ENCODE measurements around the gene FUZ. TPM values are rescaled to one million over a fixed set of nuclear protein-coding genes. Genes with fewer than 3 reads are reported as not detected.

The FUZ gene
- polyA plus RNA-seq, 1 of the 3 experiments (the other 2 are of a cell fraction) = 29.9 TPM

DNA sequence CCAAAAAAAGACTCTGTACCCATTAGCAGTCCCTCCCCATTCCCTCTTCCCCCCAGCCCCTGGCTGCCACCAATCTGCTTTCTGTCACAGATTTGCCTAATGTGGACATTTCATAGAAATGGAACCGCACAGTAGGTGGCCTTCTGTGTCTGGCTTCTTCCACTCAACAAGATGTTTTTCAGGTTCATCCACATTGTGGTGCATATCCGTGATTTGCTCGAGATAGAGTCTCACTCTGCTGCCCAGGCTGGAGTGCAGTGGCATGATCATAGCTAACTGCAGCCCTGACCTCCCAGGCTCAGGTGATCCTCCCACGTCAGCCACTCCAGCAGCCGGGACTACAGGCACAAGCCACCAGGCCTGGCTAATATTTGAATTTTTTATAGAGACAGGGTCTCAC is 25.3 kb downstream of the FUZ start:
- Histone ChIP-seq H3K27ac (ENCODE audit: low read depth in 2 of 2, low read length in 1 of 2) (no peak overlapping the region), H3K4me3 (ENCODE audit: low read depth in 2 of 2, low read length in 1 of 2) (no peak overlapping the region), H3K9me2 (no peaks in the 10 kb centered on the region), H3K79me2 (ENCODE audit: insufficient read depth) (peaks cover 14% of the 10 kb centered on the region; the same call in 1 of the 2 replicates), H3K4me2 (no peak overlapping the region), H3K36me3 (replicated peaks in 1 of 2; ENCODE audit: control insufficient read depth in 1 of 2, insufficient read depth in 2 of 2, low read length in 1 of 2) (peaks cover 15 to 25% of the 10 kb centered on the region in 2 experiments), H3K4me1 (ENCODE audit: control insufficient read depth in 1 of 2, insufficient read depth in 2 of 2, low read depth in 1 of 2, low read length in 1 of 2) (no peaks in the 10 kb centered on the region), H3K27me3 (ENCODE audit: insufficient read depth) (no peaks in the 10 kb centered on the region), H4K20me1 (ENCODE audit: insufficient read depth) (no peaks in the 10 kb centered on the region), H3K9me3 (no peaks in the 10 kb centered on the region), H3K9ac (no peak overlapping the region), H3F3A (replicated peaks; ENCODE audit: insufficient read depth) (peaks cover 4% of the 10 kb centered on the region), H2AFZ (ENCODE audit: low read depth) (no peak overlapping the region)
- TF ChIP-seq TAF1 (IDR thresholded peaks at IDR 0.05; ENCODE audit: borderline replicate concordance, low read depth, low read length) (no peak), MXI1 (IDR thresholded peaks at IDR 0.05; ENCODE audit: low read depth, low read length) (no peak), MEF2A (IDR thresholded peaks at IDR 0.05; ENCODE audit: borderline replicate concordance, low read depth) (no peak), GATA2 (CRISPR knock-in tag; IDR thresholded peaks at IDR 0.05) (no peak)
- ChIA-PET CTCF (no interaction called here), POLR2A (no interaction called here)
- no peak for DNase-seq
- WGBS (ENCODE audit: low lambda C conversion rate) = 98% methylated on average over 5 of the region's 5 CpGs

DNA sequence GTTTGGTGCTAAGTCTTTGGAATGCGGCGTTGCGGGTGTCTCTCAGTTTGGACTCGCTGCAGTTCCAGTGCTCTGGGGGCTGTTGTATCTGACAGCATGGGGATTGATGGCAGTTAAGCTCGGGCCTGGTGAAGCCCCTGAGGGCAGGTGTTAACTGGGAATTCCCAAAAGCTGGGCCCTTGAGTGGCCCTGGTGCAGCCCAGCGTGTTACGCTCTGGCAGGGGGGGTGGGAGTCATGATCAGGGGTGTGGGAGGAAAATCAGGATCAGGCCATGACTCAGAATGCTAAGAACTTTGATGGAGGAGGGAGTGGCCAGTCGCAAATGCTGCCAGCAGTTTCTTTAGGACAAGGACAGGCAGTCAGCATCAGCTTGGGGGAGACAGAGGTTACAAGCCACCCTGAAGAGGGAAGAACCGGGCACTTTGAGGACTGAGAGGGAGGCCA is 26.7 kb downstream of the FUZ start:
- CTCF ChIA-PET = no interaction called here
- H3K4me1 ChIP-seq (ENCODE audit: control insufficient read depth in 1 of 2, insufficient read depth in 2 of 2, low read depth in 1 of 2, low read length in 1 of 2) = no peaks in the 10 kb centered on the region
- no peak overlapping the region for H3K4me2 ChIP-seq
- H3K36me3 ChIP-seq (replicated peaks in 1 of 2; ENCODE audit: control insufficient read depth in 1 of 2, insufficient read depth in 2 of 2, low read length in 1 of 2) = peaks cover 18 to 28% of the 10 kb centered on the region in 2 experiments
- POLR2A ChIA-PET = no interaction called here
- H3K27me3 ChIP-seq (ENCODE audit: insufficient read depth) = no peaks in the 10 kb centered on the region
- no peak overlapping the region for H2AFZ ChIP-seq (ENCODE audit: low read depth)
- WGBS (ENCODE audit: low lambda C conversion rate) = 80% methylated on average over 9 of the region's 9 CpGs
- peaks cover 14% of the 10 kb centered on the region; the same call in 1 of the 2 replicates for H3K79me2 ChIP-seq (ENCODE audit: insufficient read depth)
- H3K4me3 ChIP-seq (ENCODE audit: low read depth in 2 of 2, low read length in 1 of 2) = no peak overlapping the region
- H3K9me2 ChIP-seq = no peaks in the 10 kb centered on the region
- no peaks in the 10 kb centered on the region for H4K20me1 ChIP-seq (ENCODE audit: insufficient read depth)
- H3K9ac ChIP-seq = no peak overlapping the region
- H3F3A ChIP-seq (replicated peaks; ENCODE audit: insufficient read depth) = peaks cover 4% of the 10 kb centered on the region
- no peak for DNase-seq
- no peak overlapping the region for H3K27ac ChIP-seq (ENCODE audit: low read depth in 2 of 2, low read length in 1 of 2)
- no peaks in the 10 kb centered on the region for H3K9me3 ChIP-seq
- TF ChIP-seq RAD21 (IDR thresholded peaks at IDR 0.05; ENCODE audit: low read length) (no peak), SIN3A (IDR thresholded peaks at IDR 0.05; ENCODE audit: borderline replicate concordance, low read depth, low read length) (no peak), TCF12 (IDR thresholded peaks at IDR 0.05) (no peak), CHD2 (IDR thresholded peaks at IDR 0.05; ENCODE audit: low read length, partially characterized antibody) (no peak), FOXM1 (IDR thresholded peaks at IDR 0.05; ENCODE audit: low read depth) (no peak), MXI1 (IDR thresholded peaks at IDR 0.05; ENCODE audit: low read depth, low read length) (no peak), EZH2phosphoT487 (IDR thresholded peaks at IDR 0.05; ENCODE audit: borderline replicate concordance, low read depth) (no peak)
- TF ChIP-seq, protein P1, sequence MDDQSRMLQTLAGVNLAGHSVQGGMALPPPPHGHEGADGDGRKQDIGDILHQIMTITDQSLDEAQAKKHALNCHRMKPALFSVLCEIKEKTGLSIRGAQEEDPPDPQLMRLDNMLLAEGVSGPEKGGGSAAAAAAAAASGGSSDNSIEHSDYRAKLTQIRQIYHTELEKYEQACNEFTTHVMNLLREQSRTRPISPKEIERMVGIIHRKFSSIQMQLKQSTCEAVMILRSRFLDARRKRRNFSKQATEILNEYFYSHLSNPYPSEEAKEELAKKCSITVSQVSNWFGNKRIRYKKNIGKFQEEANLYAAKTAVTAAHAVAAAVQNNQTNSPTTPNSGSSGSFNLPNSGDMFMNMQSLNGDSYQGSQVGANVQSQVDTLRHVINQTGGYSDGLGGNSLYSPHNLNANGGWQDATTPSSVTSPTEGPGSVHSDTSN (IDR thresholded peaks at IDR 0.05) = no peak
- TF ChIP-seq, protein P2, sequence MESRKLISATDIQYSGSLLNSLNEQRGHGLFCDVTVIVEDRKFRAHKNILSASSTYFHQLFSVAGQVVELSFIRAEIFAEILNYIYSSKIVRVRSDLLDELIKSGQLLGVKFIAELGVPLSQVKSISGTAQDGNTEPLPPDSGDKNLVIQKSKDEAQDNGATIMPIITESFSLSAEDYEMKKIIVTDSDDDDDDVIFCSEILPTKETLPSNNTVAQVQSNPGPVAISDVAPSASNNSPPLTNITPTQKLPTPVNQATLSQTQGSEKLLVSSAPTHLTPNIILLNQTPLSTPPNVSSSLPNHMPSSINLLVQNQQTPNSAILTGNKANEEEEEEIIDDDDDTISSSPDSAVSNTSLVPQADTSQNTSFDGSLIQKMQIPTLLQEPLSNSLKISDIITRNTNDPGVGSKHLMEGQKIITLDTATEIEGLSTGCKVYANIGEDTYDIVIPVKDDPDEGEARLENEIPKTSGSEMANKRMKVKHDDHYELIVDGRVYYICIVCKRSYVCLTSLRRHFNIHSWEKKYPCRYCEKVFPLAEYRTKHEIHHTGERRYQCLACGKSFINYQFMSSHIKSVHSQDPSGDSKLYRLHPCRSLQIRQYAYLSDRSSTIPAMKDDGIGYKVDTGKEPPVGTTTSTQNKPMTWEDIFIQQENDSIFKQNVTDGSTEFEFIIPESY (IDR thresholded peaks at IDR 0.05; ENCODE audit: borderline replicate concordance, low read depth) = no peak

Measured in SK-N-SH (cell line).